ENCODE results near the gene ARSK. TPM values are rescaled to one million over a fixed set of nuclear protein-coding genes. Genes with fewer than 3 reads are reported as not detected.

The ARSK gene
- total RNA-seq, 4 donors from 2014 or later: 3.0 to 9.5 (median 6.1) TPM

GRCh38 chr5:95606419-95606818 is 51.5 kb downstream of the ARSK start:
- ATAC-seq (ENCODE audit: low FRiP score): no peak
- no peak for TF ChIP-seq CTCF (IDR thresholded peaks at IDR 0.05)
- no peak for DNase-seq (ENCODE audit: low spot score)

GRCh38 chr5:95609711-95610110 is 54.8 kb downstream of the ARSK start:
- DNase-seq (ENCODE audit: low spot score) (no peak), ATAC-seq (ENCODE audit: low FRiP score) (no peak)
- no peak for TF ChIP-seq CTCF (IDR thresholded peaks at IDR 0.05)

GRCh38 chr5:95610546-95610945 is 55.6 kb downstream of the ARSK start:
- DNase-seq (ENCODE audit: low spot score) (no peak), ATAC-seq (ENCODE audit: low FRiP score) (no peak)
- TF ChIP-seq CTCF (IDR thresholded peaks at IDR 0.05): no peak

- TF ChIP-seq CTCF (IDR thresholded peaks at IDR 0.05): no peak
- DNase-seq (ENCODE audit: low spot score) (no peak), ATAC-seq (ENCODE audit: low FRiP score) (no peak)
These were observed 56.5 kb downstream of the ARSK start for GRCh38 chr5:95611396-95611795.

- TF ChIP-seq CTCF (IDR thresholded peaks at IDR 0.05): no peak
- ATAC-seq (ENCODE audit: low FRiP score): no peak
- DNase-seq (ENCODE audit: low spot score): no peak
These were observed 58.6 kb downstream of the ARSK start for GRCh38 chr5:95613514-95613913.

GRCh38 chr5:95615164-95615467 is 60.2 kb downstream of the ARSK start:
- no peak for DNase-seq (ENCODE audit: low spot score)
- no peak for TF ChIP-seq CTCF (IDR thresholded peaks at IDR 0.05)
- no peak for ATAC-seq (ENCODE audit: low FRiP score)

- DNase-seq (ENCODE audit: low spot score): no peak
- no peak for TF ChIP-seq CTCF (IDR thresholded peaks at IDR 0.05)
These were observed 62.2 kb downstream of the ARSK start for GRCh38 chr5:95617057-95617456.

More at GRCh38 chr5:95617057-95617456, 62.2 kb downstream of the ARSK start:
- ATAC-seq (ENCODE audit: low FRiP score): no peak

Data from omental fat pad (tissue), 4 donors.